H7 (cell line): ENCODE data around the gene BRINP3. TPM values are rescaled to one million over a fixed set of nuclear protein-coding genes. Genes with fewer than 3 reads are reported as not detected.

ENCODE experiments used
- DNase-seq: peaks from one replicate; pipeline ENCODE4 v3.0.0; 2012
- H3K27me3 ChIP-seq: 2 replicates; pipeline ENCODE4 v1.6.0; 2011; ENCODE audit warnings: mild to moderate bottlenecking, low read length; ENCODE audit not compliant: control insufficient read depth, insufficient read depth
- H3K36me3 ChIP-seq: replicated peaks from 2 replicates; pipeline ENCODE4 v1.5.1; 2011; ENCODE audit warnings: low read length; ENCODE audit not compliant: control insufficient read depth, insufficient read depth
- H3K4me3 ChIP-seq: 2 replicates; pipeline ENCODE4 v1.5.1; 2011; ENCODE audit warnings: low read depth, mild to moderate bottlenecking, control low read depth, low read length, moderate library complexity; ENCODE audit not compliant: insufficient read depth
- total RNA-seq: library from RNA; depleted of rRNA; stranded (reverse); fragments of >200 nt; shearing (Covaris generic); gene quantifications from 2 replicates; pipeline ENCODE4 v1.2.3, GENCODE V29; 2014

Gene BRINP3
- total RNA-seq, 1 experiment from 2014 or later, result not detected

DNA sequence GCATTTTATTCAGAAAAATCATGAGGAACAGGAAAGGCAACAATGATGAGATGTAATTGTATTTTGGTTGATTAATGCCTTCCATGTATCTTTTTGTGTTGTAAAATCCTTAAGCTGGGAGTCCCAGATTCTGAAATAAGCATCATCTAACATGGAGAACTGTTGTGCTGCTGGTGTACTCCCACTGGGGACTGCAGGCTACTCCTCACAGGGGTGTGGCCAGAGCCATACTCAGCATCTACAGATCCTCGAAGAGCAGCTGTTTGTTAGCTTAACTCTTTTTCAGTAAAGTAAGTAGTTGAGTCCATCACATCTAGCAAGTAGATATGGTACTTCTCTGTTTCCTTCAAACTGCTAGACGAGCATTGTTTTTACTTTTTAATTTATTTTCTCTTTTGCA lies 358.0 kb downstream of the BRINP3 start:
- no peak for DNase-seq
- Histone ChIP-seq H3K36me3 (no peaks in the 10 kb centered on the region), H3K4me3 (no peak overlapping the region), H3K27me3 (no peaks in the 10 kb centered on the region)

GRCh38 chr1:190116921-190117320 lies 360.7 kb downstream of the BRINP3 start:
- H3K36me3 ChIP-seq, result no peaks in the 10 kb centered on the region
- H3K4me3 ChIP-seq, result no peak overlapping the region
- H3K27me3 ChIP-seq, result no peaks in the 10 kb centered on the region
- DNase-seq, result no peak

DNA sequence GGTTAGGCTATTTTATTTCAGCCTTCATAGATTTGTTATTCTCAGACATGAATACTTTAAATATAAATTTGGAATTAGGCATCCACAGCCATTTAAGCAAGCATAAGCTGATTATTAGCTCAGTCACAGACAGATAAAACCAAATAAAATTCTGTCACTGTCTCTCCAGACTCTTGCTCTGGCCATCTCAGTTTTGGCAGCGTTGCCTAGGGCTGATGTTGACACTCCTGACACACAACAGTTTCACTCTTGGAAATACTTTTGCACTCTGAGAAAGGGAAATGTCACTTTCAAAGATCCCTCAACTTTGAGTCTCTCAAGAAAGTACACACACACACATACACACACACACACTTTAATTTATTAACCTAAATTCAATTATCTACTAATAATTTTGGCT lies 372.7 kb downstream of the BRINP3 start:
- Histone ChIP-seq H3K36me3 (no peaks in the 10 kb centered on the region), H3K4me3 (no peak overlapping the region), H3K27me3 (no peaks in the 10 kb centered on the region)
- no peak for DNase-seq

DNA sequence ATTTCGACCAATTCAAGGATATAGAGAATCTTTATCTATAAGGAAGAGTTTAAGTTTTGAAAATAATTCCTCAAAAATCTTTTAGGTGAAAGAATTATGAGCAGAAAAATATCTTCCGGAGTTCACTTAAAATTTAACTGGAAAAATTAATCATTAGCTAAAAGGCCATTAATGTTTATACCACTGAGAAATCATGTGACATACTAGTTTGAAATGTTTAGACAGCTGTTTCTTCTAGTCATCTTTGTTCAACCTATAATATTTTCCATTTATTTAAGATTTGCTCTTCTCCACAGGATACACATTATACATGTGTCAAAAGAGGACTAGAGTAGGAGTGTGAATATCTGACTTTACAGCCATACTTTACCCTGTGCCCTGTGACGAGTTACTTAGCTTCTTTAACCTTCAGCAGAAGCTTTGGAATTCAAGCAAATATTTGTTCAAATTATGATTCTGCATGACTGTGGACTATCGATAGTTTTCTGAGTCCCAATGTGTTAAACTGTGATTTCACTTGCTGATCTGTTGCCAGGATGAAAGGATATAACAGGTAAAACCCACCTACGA lies 374.8 kb downstream of the BRINP3 start:
- no peak for DNase-seq
- no peaks in the 10 kb centered on the region for H3K36me3 ChIP-seq
- H3K4me3 ChIP-seq, result no peak overlapping the region
- no peaks in the 10 kb centered on the region for H3K27me3 ChIP-seq

DNA sequence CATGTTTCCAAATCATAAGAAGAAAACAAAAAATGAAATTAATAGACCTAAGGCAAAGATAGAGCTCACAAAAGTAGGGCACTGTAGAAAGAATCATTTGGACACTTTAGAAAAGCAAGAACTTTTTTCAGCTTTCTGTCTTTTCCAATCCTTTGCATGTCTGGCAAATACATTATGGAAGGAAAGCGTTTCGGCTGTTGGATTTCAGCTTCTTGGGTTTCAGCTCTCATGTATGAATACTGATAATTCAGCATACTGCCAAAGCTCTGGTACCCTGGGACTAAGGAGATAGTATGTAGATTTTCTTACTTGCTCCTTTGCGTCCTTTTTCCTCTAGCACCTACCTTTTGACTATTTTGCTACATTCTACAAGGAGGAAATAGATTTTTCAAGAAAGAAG lies 375.9 kb downstream of the BRINP3 start:
- Histone ChIP-seq H3K4me3 (no peak overlapping the region), H3K36me3 (no peaks in the 10 kb centered on the region), H3K27me3 (no peaks in the 10 kb centered on the region)
- no peak for DNase-seq

- no peaks in the 10 kb centered on the region for H3K36me3 ChIP-seq
- no peak overlapping the region for H3K4me3 ChIP-seq
- DNase-seq, result no peak
- no peaks in the 10 kb centered on the region for H3K27me3 ChIP-seq
Observed at GRCh38 chr1:190098756-190099155, 378.9 kb downstream of the BRINP3 start.

- no peak for DNase-seq
- Histone ChIP-seq H3K27me3 (no peaks in the 10 kb centered on the region), H3K36me3 (no peaks in the 10 kb centered on the region), H3K4me3 (no peak overlapping the region)
Observed at GRCh38 chr1:190098107-190098506, 379.6 kb downstream of the BRINP3 start.

DNA sequence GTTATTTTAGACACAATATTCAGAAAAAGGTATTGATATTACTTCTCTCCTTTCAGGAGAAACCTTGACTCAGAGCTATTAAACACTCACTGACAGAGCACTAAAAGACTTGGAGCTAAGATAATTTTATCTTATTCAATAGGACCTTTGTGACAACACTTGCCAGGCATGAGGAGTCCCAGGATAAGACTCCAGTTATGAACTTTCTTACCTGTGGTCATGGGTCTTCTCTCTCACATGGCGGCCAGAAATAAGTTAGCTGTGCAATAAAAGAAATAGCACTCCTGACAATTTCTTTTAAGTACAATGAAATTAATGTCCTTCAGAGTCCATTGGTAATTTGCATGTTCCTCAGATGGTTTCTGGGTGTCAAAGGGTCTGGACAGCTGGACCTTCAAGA lies 382.1 kb downstream of the BRINP3 start:
- no peaks in the 10 kb centered on the region for H3K36me3 ChIP-seq
- H3K27me3 ChIP-seq, result no peaks in the 10 kb centered on the region
- H3K4me3 ChIP-seq, result no peak overlapping the region
- DNase-seq, result no peak

- peak; percentile 6 for DNase-seq
- no peaks in the 10 kb centered on the region for H3K36me3 ChIP-seq
- no peak overlapping the region for H3K4me3 ChIP-seq
- no peaks in the 10 kb centered on the region for H3K27me3 ChIP-seq
Observed at GRCh38 chr1:190084552-190084951, 393.1 kb downstream of the BRINP3 start.

DNA sequence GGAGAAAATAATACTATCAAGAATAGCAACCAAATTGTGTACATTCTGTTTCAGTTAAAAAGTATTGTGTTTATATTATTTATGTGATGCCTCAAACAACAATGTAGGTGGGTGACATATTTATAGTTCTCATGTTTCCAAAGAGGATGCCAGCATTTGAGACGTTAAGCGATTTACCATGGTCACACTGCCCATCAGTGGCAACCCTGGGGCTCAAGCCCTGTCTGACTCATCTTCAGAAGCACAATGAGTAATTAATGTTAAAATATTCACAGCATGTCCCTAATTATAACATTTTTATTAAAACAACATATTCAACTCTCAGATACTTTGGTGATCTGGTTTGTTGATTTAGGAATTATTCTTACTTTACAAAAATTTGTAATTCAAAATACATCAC lies 409.4 kb downstream of the BRINP3 start:
- Histone ChIP-seq H3K4me3 (no peak overlapping the region), H3K27me3 (no peaks in the 10 kb centered on the region), H3K36me3 (no peaks in the 10 kb centered on the region)
- DNase-seq, result no peak

GRCh38 chr1:190067592-190067991 lies 410.1 kb downstream of the BRINP3 start:
- Histone ChIP-seq H3K27me3 (no peaks in the 10 kb centered on the region), H3K36me3 (no peaks in the 10 kb centered on the region), H3K4me3 (no peak overlapping the region)
- DNase-seq, result no peak

- Histone ChIP-seq H3K27me3 (no peaks in the 10 kb centered on the region), H3K36me3 (no peaks in the 10 kb centered on the region), H3K4me3 (no peak overlapping the region)
- DNase-seq, result no peak
Observed at GRCh38 chr1:190066011-190066410, 411.7 kb downstream of the BRINP3 start.

DNA sequence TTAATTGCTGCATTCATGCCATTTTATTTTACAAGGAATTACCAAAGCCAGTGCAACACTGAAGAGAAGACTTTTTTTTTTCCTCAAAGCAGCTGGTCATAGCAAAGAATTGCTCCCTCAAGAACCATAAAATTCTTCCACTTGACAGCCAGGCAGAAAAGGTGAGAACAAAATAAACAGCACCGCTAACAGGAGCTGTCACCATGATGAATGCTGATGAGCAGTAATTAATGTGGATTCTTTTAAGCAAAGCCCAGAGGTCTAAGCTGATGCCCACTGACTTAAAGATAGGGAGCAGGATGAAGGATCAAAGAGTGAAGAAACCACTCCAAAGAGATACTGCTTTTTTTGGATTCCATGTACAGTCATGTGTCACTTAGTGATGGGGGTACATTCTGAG lies 428.4 kb downstream of the BRINP3 start:
- H3K4me3 ChIP-seq, result no peak overlapping the region
- no peaks in the 10 kb centered on the region for H3K36me3 ChIP-seq
- no peaks in the 10 kb centered on the region for H3K27me3 ChIP-seq
- no peak for DNase-seq
